SH-SY5Y (cell line): ENCODE measurements around the gene ALPL.

Experiments
- GATA2 ChIP-seq: IDR thresholded peaks from 2 replicates; pipeline ENCODE4 v1.6.1; 2011; ENCODE audit warnings: mild to moderate bottlenecking, low read depth, low read length
- GATA3 ChIP-seq: IDR thresholded peaks from 2 replicates; pipeline ENCODE4 v1.6.1; 2011; ENCODE audit warnings: low read depth, mild to moderate bottlenecking, low read length, moderate library complexity

GRCh38 chr1:21563971-21564370, 54.7 kb downstream of the ALPL start:
- TF ChIP-seq GATA2 (no peak), GATA3 (no peak)
